Measurements from ENCODE around the gene FTSJ3.
A peak's percentile ranks its signal among the peaks of the same experiment; 100 is the strongest.

The FTSJ3 gene

DNA sequence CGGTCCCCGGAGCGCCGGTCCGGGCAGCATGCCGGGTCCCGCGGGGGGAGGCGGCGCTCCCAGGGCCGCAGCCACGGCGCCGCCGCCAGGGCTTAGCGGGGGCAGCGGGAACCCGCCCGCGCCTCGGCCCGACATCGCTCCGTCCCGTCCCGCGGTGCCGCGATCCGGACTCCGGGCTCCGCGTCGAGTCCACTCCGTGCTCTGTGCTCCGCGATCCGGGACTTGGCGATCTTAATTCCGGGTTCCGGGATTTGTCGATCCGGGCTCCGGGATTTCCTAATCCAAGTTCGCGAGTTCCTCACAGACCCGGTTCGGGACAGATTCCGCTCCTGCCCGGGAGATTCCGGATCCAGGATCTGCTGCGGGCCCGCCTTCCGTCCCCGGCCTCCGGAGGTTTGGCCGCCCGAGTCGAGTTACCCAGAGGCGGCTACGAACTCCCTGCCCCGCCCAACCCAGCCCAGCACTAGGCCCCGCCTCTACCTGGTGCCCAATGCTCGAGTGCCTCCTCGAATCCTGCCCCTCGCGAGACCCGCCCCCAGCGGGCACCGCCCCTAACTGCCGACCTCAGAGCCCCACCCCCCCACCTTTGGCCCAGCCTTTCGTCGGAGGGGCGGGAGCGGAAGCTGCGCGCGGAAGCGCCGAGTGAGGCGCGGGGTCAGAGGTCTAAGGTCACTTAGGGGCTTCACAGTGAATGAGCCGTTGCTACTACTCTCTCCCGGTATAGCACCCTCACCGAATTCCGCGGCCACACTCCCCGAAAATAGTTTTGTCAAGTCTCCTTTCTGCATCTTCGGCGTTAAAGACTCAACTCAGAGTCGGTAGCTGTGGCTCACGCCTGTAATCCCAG, 15.3 kb upstream of the FTSJ3 start, which contains the start of gene SMARCD2:
SMARCD2 (minus strand) TSS at position 146 of the 847 bp plus-strand sequence; CDS start at position 135, 11 bp downstream.
- peak; percentile 99 for DNase-seq

DNA sequence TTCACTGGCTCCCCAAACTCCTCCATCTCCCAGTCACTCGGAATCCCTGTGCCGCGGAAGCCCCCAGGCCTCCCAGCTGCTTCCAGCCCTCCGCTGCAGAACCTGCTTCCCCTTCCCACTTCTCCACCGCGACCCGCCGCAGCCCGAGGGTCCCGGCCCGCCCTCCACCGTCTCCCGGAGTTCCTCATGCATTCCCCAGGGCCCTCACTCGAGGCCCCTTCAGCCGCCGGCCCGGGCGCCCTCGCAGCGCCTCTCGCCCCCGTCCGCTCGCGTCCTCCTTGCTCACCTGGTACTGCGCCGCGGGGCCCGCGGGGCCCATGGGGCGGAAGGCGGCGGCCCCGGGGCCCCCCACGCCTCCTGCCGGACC, 14.7 kb upstream of the FTSJ3 start:
- no peak for DNase-seq

DNA sequence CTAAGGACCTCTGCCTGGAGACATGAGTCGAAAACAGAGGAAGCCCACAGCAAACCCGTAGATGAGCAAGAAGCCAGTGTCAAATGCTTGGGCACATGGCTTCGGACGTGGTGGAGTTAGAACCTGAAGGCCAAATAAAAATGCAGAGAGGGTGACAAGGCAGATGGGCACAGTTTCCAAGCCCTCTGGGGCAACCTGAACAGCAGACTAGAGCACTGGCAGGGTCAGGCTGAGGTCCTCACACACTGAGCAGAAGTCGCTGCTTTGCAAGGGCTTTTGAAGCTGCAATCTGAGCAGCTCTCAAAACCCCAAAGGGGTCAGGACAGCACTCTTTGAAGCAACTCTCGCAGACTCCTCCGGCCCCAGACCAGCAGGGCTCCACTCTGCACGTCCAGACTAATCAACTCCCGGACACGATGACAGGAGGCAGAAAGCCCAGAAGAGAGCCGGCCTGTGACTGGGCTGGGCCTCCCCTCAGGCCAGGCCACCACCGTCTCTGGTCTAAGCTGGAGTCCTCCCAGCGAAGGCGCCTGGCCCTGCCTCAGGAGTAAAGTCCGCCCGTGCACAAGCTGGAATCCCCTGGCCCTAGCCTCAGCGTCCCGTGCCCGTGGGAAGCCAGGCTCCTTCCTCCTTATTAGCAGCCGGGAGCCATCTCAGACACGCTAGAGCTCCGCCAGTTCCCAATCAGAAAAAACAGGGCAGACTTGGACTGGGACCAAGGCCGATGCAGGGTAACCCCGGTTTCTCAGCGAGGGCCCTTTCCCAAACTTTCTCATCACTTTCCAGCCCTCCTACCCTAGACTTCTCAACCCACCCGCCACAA, 14.1 kb upstream of the FTSJ3 start:
- no peak for DNase-seq

DNA sequence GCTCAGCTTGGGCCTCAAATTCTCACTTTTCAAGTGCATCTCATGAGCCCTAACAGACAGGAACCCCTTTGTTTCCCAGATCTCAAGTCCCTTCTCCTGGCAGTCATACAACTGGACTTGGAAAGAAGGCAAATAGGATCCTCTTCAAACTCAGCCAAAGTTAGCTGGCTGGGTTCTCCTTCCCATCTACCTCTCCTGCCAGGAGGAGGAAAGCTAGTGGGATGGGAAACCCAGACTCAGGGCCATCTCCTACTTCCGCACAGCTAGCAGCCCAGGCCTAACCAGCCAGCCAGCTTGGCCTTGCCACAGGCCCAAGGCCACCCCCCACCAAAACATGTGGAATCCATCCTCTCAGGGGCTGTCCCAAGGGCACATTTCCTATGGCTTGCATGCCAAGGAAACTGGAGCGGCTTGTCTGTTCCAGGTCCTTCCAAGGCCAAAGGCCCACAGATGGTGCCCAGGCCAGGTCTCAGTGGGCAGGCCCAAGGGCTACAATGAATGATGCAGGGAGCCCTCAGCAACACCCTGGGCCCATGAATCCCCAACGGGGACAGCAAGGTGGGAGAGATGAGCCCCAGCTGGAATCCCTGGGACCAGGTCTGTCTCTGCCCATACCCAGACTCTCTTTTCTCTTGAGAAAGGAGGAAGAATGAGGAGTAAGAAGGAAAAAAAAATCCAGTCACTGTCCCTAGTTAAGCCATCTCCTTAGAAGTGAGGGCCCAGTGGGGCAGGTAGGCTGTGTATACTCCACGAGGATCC, 13.3 kb upstream of the FTSJ3 start:
- DNase-seq: no peak

DNA sequence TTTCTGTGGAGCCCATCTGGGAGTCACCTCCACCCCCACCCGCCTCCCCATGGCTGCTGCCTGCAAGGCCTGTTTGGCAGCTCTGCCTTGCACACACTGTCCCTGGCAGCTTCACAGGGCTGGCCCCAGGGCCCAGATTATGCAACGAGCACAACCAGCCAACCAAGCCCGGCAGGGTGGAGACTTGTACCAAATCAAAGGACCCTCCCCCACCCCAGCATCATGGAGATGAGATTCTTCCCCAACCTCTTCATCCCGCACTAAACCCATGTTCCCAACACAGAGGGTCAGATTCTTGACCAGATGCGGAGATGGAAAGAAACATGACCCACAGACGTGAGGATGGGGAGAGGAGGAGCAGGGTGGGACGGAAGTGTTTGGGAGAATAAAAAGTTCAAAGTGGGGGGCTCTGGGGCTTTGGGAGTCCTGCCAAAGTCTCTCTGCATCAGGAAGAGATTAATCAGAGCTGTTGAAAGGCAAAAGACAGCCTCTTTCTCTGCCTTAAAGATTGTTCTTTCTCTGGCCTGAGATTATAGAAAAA, 11.2 kb upstream of the FTSJ3 start:
- DNase-seq: no peak

DNA sequence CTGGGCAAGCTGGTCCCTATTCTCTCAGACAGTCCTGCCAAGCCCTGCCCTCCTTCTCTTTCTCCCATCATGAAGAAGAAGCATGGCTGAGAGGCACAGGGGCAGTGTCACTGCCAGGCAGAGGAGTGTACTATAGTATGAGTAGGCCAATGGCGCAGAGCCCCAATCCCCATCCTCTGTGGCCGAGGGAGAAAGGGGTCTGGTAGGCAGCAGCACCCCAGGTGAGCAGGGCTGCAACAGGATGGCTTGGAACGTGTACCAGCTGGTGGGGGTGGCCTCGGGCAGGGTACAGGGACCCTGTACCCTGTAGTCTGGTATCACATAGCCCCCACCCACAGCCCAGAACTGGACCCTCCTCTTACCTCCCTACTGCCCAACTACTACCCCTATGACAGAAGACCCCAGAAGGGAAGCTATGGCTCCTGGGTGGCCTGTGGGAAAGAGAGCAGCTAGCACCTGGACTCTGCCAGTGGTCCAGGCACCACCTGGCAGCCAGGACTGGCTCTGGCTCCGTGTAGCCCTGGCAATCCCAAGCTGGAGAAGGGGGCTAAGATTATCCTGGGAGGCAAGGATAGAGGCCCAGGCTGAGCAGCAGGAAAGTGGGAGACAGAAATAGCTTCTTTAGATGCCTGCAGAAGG, 10.6 kb upstream of the FTSJ3 start:
- no peak for DNase-seq

DNA sequence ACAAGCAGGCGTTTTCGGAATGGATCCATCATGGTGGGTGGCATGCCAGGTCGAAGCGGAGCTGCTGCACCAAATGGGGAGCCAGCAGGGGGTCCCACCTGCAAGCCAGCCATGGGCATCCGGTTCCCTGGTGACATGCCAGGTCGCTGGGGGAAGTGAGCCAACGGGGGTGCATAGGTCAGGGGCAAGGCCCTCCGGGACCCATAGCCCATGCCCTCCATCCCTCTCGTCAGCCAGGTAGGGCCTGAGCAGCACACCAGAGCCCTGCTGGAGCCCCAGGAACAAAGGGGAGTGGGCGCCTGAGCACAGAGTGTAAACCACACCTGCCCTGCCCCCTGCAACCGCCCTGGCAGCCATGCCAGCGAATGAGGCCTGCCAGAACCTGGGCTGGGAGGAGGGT, 10.0 kb upstream of the FTSJ3 start:
- DNase-seq: no peak

DNA sequence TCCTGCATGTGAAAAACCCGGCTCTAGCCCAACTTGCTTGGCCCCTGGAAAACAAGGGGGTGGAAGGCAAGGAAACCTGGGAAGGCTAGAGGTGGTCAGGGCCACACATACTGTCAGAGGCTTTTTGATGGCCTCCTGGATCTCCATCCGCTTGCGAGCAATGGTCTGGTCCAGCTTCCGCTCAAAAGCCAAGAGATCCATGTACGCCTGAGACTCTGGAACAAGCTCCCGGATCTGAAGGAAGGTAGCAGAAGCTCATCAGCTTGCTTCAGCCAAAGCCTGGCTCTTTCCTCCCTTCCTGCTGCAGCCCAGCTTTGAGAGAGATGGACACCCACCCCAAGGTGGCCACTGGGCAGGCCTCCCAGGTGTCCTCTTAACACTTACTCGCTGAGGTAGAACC, 9.3 kb upstream of the FTSJ3 start:
- DNase-seq: no peak

- no peak for DNase-seq
Observed at GRCh38 chr17:63835167-63835720, 7.8 kb upstream of the FTSJ3 start.

GRCh38 chr17:63834431-63835166, 7.1 kb upstream of the FTSJ3 start:
- peak; percentile 79 for DNase-seq

GRCh38 chr17:63833741-63834373, 6.4 kb upstream of the FTSJ3 start:
- no peak for DNase-seq

- no peak for DNase-seq
Observed at GRCh38 chr17:63833026-63833740, 5.7 kb upstream of the FTSJ3 start.

DNA sequence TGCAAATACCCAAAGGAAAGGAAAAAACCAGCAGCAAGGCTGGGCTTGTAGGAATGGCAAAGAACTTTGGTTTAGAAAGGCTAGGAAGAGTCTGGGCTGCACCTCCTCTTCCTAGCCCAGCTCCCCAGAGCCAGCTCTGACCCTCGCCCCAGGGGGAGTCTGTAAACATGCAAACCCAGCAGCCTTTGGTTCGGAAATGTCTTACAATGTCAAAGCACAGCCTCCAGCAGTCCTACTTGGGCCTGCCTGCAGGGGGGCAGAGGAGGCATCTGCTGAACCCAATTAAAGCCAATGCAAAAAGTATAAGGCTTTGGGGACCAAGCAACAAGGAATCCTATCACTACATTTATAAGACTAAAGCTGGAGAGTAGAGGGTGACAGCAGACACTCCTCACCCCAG, 5.0 kb upstream of the FTSJ3 start:
- DNase-seq: no peak

GRCh38 chr17:63832014-63832413, 4.6 kb upstream of the FTSJ3 start:
- DNase-seq: no peak

- no peak for DNase-seq
Observed at GRCh38 chr17:63831505-63831904, 4.0 kb upstream of the FTSJ3 start.

- no peak for DNase-seq
Observed at GRCh38 chr17:63830904-63831491, 3.5 kb upstream of the FTSJ3 start.

DNA sequence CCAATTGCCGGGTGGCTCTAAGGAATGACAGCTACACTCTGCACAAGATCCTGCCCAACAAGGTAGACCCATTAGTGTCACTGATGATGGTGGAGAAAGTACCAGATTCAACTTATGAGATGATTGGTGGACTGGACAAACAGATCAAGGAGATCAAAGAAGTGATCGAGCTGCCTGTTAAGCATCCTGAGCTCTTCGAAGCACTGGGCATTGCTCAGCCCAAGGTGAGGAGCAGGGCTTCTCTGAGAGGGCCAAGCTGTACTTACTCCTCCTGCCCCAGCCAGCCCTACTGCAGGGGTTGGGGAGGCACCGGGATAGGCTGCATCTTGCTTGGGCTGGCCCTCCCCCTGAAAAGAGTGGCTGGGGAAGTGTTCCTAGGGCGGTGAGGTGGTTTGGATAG, 2.8 kb upstream of the FTSJ3 start:
- DNase-seq: no peak

DNA sequence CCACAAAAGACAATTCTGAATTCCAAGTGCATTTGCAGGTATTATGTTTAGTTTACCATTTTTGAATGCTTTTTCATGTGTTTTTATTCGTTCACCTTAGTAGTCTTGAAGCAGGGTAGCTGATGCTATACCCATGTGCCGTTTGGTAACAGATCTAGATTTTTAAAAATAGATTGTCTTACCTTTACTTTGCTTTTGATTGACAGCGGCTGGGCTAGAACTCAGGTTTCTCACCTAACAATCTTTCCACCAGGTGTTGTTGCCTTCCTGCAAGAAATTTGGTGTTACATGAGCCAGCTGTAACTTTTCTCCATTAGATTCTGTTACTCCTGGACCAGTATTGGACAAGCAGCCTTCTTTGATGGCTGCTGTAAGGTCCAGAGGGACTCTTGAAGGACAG, 1.5 kb upstream of the FTSJ3 start:
- DNase-seq: no peak

- DNase-seq: no peak
Observed at GRCh38 chr17:63827801-63828221, 348 bp upstream of the FTSJ3 start.

GRCh38 chr17:63826468-63827001, 928 bp downstream of the FTSJ3 start:
- DNase-seq: no peak

Data from CD4-positive, alpha-beta T cell treated with Interleukin-17A for 1 hour (primary cell).